OCI-LY7 (cell line): ENCODE results near the gene ATPAF1. TPM values are rescaled to one million over a fixed set of nuclear protein-coding genes. Genes with fewer than 3 reads are reported as not detected.

Source experiments
- BruUV-seq: library from RNA; stranded (reverse); fragments of 400-500 nt; replicated peaks from 2 replicates; lab custom pipeline; 2021; lab: Mats Ljungman, UMichigan
- CTCF ChIA-PET: fragments of 300-600 bp; sonication (Branson Sonifier 250); formaldehyde crosslinking; loops from one replicate; lab custom pipeline; 2022; ENCODE audit warnings: antibody characterized with exemption; ENCODE audit not compliant: unreplicated experiment; lab: Charles Lee
- POLR2A ChIA-PET: fragments of 300-600 bp; sonication (Branson Sonifier 250); formaldehyde crosslinking; loops from one replicate; lab custom pipeline; 2022; ENCODE audit warnings: antibody characterized with exemption; lab: Charles Lee
- DNase-seq: peaks from one replicate; pipeline ENCODE4 v3.0.0-alpha.2; 2015; ENCODE audit warnings: low spot score
- H2AFZ ChIP-seq: fragments of 200-600 bp; sonication (generic), shearing (Covaris generic); 2 replicates; pipeline ENCODE4 v1.6.1; 2014; ENCODE audit warnings: mild to moderate bottlenecking, antibody characterized with exemption, low read length, moderate library complexity
- H3K27ac ChIP-seq: fragments of 200-600 bp; sonication (generic); 2 replicates; pipeline ENCODE4 v1.5.1; 2014; ENCODE audit warnings: mixed run types, low read depth, mild to moderate bottlenecking, moderate library complexity, low read length, inconsistent platforms; ENCODE audit not compliant: poor library complexity, severe bottlenecking
- H3K36me3 ChIP-seq: fragments of 200-600 bp; sonication (generic); 2 replicates; pipeline ENCODE4 v1.6.1; 2014; ENCODE audit warnings: mild to moderate bottlenecking, antibody characterized with exemption, low read length, moderate library complexity, mixed read lengths; ENCODE audit not compliant: insufficient read depth
- H3K4me1 ChIP-seq: fragments of 200-600 bp; sonication (generic); 2 replicates; pipeline ENCODE4 v1.5.1; 2014; ENCODE audit warnings: mild to moderate bottlenecking, low read length; ENCODE audit not compliant: insufficient read depth, poor library complexity, severe bottlenecking
- H3K4me2 ChIP-seq: fragments of 200-600 bp; sonication (generic); 2 replicates; pipeline ENCODE4 v1.6.1; 2014; ENCODE audit warnings: mild to moderate bottlenecking, low read length
- H3K4me3 ChIP-seq: fragments of 200-600 bp; sonication (generic); 2 replicates; pipeline ENCODE4 v1.5.1; 2014; ENCODE audit warnings: mild to moderate bottlenecking, low read depth, low read length; ENCODE audit not compliant: poor library complexity, severe bottlenecking
- H3K79me2 ChIP-seq: fragments of 200-600 bp; sonication (generic); 2 replicates; pipeline ENCODE4 v1.6.1; 2016; ENCODE audit warnings: low read depth, mild to moderate bottlenecking, low read length, moderate library complexity, mixed read lengths; ENCODE audit not compliant: insufficient read depth
- H3K9me2 ChIP-seq: fragments of 200-600 bp; sonication (generic); 2 replicates; pipeline ENCODE4 v1.6.1; 2016; ENCODE audit warnings: mild to moderate bottlenecking, low read length, mixed read lengths; ENCODE audit not compliant: insufficient read depth
- H3K9me3 ChIP-seq: fragments of 200-600 bp; sonication (generic); 2 replicates; pipeline ENCODE4 v1.6.1; 2014; ENCODE audit warnings: mild to moderate bottlenecking, mixed run types, low read length, mixed read lengths
- H4K20me1 ChIP-seq: fragments of 200-600 bp; sonication (generic); 2 replicates; pipeline ENCODE4 v1.6.1; 2014; ENCODE audit warnings: mild to moderate bottlenecking, antibody characterized with exemption, low read length, moderate library complexity, mixed read lengths; ENCODE audit not compliant: insufficient read depth
- CTCF ChIP-seq: fragments of 200-600 bp; sonication (generic); conservative IDR thresholded peaks from 2 replicates; pipeline ENCODE4 v1.5.1; 2014; ENCODE audit warnings: mild to moderate bottlenecking, antibody characterized with exemption, low read length, moderate library complexity, mixed read lengths
- EZH2phosphoT487 ChIP-seq: fragments of 200-600 bp; sonication (generic); IDR thresholded peaks from 2 replicates; pipeline ENCODE4 v1.6.1; 2018; ENCODE audit warnings: low read depth, borderline replicate concordance, mild to moderate bottlenecking, mixed run types, antibody characterized with exemption, low read length, moderate library complexity, mixed read lengths
- intact Hi-C: fragments of 100-400 bp; cut with micrococcal nuclease; formaldehyde crosslinking; loops from one replicate; pipeline ENCODE4 v1.10.0; 2022; ENCODE audit not compliant: unreplicated experiment
- total RNA-seq, 2 experiments: library from RNA; depleted of rRNA in 1 of 2; stranded (reverse); fragments of >200 nt in 1 of 2; shearing (Covaris generic) in 1 of 2; gene quantifications; 2 replicates each; pipeline ENCODE4 v1.2.3, GENCODE V29; 2014 to 2022

ATPAF1 gene
- total RNA-seq, 2 experiments from 2014 or later: 32.3 to 38.3 TPM

- ChIA-PET POLR2A (interaction anchor here (1.0 kb wide), 1 partner anchor 28 kb away, joined by 3 read pairs; no protein-coding TSS in a partner anchor), CTCF (no interaction called here)
- Histone ChIP-seq H3K9me3 (no peaks in the 10 kb centered on the region), H3K79me2 (no peaks in the 10 kb centered on the region), H4K20me1 (no peaks in the 10 kb centered on the region), H3K36me3 (no peaks in the 10 kb centered on the region), H3K9me2 (no peaks in the 10 kb centered on the region), H3K4me2 (no peak overlapping the region), H3K27ac (no peak overlapping the region), H3K4me1 (peaks cover 17% of the 10 kb centered on the region), H3K4me3 (no peak overlapping the region), H2AFZ (no peak overlapping the region)
- TF ChIP-seq EZH2phosphoT487 (no peak), CTCF (no peak)
- DNase-seq: no peak
- intact Hi-C loops: no loop called here
- BruUV-seq: no TSS peak
Measured at GRCh38 chr1:46611691-46612221, 56.4 kb downstream of the ATPAF1 start.

GRCh38 chr1:46607345-46608130, 60.6 kb downstream of the ATPAF1 start:
- no peak for TF ChIP-seq CTCF
- TF ChIP-seq EZH2phosphoT487: no peak
- no peaks in the 10 kb centered on the region for H3K9me3 ChIP-seq
- POLR2A ChIA-PET: interaction anchor here (0.6 kb wide), 1 partner anchor 36 kb away, joined by 3 read pairs; no protein-coding TSS in a partner anchor
- no peak overlapping the region for H2AFZ ChIP-seq
- no peaks in the 10 kb centered on the region for H4K20me1 ChIP-seq
- DNase-seq: no peak
- no peak overlapping the region for H3K4me2 ChIP-seq
- H3K36me3 ChIP-seq: no peaks in the 10 kb centered on the region
- no peaks in the 10 kb centered on the region for H3K79me2 ChIP-seq
- H3K27ac ChIP-seq: no peak overlapping the region
- H3K4me3 ChIP-seq: no peak overlapping the region
- H3K4me1 ChIP-seq: peaks cover 12% of the 10 kb centered on the region
- intact Hi-C loops: no loop called here
- CTCF ChIA-PET: no interaction called here
- BruUV-seq: no TSS peak
- no peaks in the 10 kb centered on the region for H3K9me2 ChIP-seq
